ELF-1 (cell line): ENCODE results near the gene RCSD1.
A peak's percentile ranks its signal among the peaks of the same experiment; 100 is the strongest.
"Not testable (repeated sequence)": the region's sequence is repeated elsewhere in the genome, so short reads cannot be mapped to it uniquely, and the experiment has no call there.

Experiments used
- DNase-seq: peaks from one replicate; pipeline ENCODE4 v3.0.0-alpha.2; 2016; ENCODE audit warnings: low read depth, low spot score

Gene RCSD1

DNA sequence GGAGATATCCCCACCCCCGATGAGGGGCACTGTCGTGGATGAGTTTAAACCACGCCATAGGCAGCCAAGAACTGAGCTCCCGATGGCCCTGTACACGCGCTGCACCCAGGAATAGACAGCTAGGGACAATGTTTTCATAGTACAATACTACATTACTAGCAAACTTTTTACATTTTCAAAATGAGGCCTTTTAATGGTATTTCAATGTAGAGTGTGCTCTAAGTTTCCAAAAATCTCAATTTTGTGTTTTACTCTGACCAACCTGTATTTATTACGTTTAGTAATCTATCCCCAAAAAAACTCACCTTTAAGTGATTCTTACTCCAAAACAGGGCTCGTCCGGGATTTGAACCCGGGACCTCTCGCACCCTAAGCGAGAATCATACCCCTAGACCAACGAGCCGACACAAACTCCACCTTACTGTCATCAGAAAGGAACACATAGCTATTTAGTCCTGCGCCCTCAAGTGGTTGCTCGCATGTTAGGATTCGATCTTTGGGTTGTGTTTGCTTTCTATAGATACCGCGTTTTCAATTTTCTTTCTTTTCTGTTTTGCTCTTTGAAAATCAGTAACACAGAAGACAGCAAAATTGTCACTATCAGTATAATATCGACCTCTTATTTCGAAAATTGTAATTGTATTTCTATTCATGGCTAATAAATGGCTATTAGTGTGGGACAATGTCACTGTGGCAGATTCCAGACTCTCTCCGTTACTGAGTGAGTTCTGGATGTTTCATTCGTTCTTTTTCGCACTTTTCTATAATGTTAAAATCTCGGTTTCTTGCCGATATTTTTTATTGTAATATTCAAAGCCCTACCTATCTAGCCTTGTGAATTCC is 85.3 kb downstream of the RCSD1 start:
- peak; percentile 93 for DNase-seq

DNA sequence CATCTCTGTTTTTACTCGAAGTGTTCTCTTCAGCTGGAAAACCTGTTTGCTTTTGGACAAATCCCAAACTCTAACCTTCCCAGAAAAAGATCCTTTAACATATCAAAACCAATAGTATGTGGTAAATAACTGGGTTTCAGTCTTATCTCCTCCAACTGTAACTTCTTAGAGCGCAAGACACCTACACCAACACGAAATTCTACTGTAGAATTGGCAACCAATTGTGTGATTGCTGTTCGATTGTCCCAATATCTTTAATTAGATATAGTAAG is 85.9 kb downstream of the RCSD1 start:
- DNase-seq = no peak

DNA sequence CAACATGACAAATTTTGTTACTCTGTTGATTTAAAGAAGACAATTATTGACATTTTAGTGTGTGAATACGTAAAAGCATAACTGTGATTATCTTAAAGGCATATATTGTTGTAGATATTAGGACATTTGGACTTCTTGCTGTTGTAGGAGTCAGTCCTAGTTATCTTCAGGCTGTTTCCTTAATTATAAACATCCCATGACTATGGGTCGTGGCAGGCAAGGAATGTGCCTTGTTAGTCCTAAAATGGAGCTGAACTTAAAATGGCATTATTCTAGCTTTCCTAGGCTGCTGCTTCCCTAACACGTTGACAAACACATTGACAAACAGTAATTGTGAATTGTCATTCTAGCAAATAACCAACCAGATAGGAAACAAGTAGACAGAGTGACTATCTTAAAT is 87.3 kb downstream of the RCSD1 start:
- no peak for DNase-seq

DNA sequence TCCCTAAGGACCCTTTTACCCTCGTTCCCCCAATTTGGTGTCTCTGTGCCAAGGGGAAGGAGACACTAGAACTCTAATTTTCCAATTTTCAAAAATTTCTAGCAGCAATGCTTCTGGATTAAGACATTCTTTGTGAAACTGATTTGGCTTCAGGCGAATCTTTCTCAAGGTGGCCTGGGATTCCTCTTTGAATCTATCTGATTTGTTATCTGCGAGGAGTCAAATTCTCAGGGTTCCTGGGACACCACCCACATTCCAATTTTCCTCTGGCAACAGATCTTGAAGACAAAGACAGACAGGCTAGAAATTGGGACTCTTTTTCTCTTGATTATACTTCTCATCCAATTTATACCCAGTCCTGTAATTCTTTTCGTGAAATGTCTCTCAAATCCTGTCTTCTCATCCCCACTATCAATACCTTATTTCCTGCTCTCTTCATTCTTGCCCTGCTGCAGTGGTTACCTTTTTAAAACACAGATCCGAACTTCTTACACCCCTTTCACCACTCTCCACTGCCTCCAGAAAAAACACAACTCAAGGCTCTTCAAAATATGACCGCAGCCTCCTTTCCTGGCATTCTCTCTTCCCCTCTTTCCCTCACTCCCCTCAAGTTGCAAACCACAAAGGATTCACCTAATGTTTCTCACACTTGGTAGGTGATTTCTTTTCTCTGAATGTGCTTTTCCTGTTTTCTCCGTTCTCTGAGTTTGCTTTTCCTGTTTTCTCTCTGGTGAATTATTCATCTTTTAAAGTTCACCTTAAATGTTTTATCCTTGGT is 89.1 kb downstream of the RCSD1 start:
- peak; percentile 65 for DNase-seq

DNA sequence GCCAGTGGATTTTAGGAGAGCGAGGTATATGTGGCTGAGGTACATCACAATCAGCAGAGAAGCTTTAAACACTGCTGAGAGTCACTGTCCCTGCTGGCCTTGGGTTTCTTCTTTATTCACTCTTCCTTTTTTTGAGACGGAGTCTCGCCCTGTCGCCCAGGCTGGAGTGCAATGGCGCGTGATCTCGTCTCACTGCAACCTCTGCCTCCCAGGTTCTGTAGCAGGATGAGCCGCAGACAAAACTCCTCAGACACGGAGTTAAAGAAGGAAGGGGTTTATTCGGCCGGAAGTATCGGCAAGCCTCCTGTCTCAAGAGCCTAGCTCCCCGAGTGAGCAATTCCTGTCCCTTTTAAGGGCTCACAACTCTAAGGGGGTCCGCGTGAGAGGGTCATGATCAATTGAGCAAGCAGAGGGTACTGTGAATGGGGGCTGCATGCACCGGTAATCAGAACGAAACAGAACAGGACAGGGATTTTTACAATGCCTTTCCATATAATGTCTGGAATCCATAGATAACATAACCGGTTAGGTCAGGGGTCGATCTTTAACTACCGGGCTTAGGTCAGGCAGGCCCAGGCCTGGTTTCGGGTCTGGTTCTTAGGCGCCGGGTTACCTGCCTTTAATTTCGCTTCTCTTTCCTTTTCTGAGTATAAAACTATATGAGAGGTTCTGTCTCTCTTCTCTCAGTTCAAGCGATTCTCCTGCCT is 89.8 kb downstream of the RCSD1 start:
- DNase-seq = peak; percentile 59

DNA sequence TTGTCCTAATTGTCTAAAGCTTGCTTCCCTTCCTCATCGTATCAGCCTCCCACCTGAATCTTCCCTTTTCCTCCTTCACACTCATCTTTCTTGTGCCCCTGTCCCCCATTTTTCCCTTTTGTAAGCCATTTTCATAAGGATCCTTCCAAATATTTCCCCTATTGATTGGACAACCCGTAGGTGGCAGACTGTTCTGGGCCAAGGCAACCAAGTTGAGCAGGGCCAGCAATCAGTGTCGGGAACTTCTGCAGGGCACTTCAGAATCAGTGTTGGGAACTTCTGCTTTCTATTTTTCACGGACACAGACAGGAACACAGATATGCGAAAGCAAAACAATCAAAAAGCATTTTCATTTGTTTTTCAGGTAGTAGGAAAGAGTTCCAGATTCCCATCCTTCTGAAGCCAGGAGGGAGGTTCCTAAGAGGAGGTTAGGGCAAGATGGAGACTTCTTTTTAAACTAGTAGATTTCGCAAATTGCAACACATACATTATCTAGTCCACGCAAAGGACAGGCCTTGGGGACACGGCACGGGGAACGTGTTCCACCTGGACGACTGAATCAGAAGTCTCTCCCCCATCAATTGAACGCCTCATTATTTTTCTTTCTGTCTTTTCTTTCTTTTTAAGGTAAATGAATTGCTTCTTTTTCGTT is 91.1 kb downstream of the RCSD1 start:
- peak; percentile 48 for DNase-seq

DNA sequence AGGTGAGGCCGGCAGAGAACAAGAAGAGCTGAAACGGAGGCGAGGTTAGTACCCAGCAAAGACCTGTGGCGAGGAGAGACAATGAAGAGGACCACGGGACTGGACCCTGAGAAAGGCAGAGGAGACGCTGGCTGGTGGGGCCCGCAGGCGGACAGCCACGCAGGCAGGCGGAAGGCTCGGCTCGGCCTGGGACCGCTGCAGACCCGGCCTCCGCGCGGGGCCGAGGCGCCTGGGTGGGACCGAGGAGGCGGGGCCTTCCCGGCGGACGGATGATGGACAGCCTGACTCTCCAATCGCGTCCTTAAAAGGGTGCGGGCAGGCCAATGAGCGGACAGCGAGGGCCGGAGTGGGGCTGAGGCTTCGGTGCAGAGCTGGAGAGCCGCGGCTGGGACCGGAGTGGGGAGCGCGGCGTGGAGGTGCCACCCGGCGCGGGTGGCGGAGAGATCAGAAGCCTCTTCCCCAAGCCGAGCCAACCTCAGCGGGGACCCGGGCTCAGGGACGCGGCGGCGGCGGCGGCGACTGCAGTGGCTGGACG is 91.7 kb downstream of the RCSD1 start, which contains the start of gene MPZL1:
Gene MPZL1, plus strand, starts transcription at position 366 of the 535 bp plus-strand sequence. CDS start 170 bp downstream, outside the sequence.
- DNase-seq = peak; percentile 98

DNA sequence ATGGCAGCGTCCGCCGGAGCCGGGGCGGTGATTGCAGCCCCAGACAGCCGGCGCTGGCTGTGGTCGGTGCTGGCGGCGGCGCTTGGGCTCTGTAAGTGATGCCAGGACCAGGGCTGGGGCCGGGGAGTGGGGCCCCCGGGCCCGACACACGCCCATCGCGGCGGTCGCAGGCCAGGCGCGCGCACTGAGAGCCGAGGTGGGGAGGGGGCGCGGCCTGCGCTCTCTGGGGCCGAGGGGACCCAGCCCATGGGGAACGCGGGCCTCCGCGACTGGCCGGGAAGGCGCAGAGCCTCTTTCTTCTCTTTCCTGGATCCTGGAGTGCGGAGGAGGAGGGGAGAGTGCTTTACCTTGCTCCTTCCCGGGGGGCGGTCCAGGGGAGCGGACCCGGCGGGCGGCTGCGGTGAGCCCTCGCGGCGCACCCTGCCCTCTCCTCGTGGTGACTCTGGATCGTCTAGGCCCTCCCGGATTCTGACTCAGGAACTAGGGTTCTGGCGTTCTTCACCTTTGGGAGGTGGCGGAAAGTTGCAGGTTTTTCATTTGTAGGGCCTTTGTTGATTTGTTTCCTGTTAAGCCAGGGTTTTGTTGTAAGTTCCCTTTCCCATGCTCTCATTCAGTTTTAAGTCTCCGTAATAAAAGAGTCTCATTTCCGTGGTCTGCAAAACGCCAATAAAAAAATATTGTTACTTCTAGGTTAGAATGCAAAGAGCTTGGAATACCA is 92.3 kb downstream of the RCSD1 start:
- DNase-seq = no peak

DNA sequence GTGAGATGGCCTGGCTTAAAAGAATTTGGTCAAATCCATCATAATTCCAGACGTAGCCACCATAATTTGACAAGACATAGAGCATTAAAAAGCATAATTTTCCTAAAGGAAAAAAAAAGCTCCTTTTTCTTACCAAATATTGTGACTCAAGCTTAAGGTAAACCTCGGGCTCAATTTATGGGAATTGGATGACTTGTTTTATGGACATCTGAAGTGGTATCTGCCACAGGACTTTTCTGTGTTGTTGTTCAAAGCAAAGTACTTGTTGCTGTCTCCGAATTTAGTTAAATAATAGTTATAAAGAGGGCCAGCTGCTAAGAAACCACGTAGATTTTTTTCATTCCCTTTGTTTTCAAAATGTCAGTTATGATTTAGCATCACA is 92.8 kb downstream of the RCSD1 start:
- no peak for DNase-seq

DNA sequence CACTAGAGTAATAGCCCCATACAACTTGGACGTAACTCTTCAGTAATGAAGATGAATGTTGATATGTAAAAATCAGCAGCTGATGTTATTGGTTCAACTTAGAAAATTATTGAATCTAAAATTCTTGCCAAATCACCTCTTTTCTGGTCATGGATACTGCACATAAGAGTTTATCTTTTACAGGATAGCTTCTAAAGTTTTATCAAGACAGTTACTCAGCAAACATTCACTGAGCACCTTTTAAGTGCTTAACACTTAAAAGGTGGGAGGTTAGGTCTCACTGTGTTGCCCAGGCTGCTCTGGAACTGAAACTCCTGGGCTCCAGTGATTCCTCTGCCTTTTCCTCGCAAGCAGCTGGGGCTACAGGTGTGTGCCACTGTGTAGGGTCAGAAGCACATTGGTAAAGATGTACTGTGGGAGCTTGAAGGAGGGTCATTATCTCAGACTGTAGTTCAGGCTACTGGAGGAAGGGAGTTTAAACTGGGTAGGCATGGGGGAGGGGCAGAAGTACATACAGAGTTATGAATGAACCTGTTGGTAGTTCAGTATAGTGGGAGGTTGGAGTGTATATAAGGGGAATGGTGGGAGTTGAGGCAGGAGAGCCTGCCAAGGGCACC is 93.8 kb downstream of the RCSD1 start:
- DNase-seq = peak; percentile 17

DNA sequence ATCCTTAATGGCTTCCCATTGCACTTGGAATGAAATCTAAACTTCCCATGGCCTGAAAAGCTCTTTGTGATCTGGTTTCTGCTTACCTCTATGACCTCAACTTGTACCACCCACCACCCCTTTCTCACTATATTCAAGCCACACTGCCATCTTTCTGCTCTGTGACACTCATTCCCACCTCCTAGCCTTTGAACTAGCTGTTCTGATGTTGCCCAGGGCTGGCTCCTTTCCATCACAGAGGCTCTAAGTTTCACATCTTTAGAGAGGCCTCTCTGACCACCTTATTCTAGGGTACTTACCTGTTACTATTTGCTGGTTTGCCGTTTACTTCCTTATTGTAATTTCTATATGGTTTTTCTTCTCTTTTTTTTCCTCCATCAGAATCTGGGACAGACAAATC is 96.0 kb downstream of the RCSD1 start:
- DNase-seq = peak; percentile 30

DNA sequence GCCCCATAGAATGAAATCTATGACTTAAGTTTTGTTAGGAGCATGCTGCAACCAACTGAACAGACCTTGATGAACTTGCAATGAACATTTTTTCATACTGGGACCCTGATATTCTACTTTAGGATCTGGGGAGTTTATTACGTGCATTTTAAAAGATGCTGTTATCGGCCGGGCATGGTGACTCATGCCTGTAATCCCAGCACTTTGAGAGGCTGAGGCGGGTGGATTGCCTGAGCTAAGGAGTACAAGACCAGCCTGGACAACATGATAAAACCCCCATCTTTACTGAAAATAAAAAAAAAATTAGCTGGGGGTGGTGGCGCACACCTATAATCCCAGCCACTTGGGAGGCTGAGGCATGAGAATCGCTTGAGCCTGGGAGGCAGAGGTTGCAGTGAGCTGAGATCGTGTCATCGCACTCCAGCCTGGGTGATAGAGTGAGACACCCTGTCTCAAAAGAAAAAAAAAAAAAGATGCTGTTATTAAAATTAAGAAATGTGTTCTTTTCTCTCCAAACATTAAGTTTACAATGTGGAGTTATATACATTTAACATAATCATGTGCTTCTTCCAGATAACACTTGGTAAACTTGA is 98.9 kb downstream of the RCSD1 start:
- DNase-seq = no peak

DNA sequence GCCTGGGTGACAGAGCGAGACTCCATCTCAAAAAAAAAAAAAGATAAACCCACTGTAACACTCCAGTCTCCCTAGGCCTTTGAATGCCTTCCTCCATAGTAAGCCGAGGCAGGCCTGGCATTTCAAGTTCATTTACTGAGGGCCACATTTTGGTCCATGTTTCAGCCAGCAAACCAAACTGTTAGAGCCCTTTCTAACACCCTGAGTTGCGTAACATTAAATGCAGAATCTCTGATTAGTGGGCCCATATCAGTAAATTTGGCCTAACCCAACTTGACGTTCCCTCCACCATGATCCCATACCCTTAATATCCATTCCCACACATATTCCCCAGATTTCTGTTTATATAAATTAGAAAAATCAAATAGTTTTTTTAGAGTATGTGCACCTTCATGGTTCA is 104.2 kb downstream of the RCSD1 start:
- no peak for DNase-seq

DNA sequence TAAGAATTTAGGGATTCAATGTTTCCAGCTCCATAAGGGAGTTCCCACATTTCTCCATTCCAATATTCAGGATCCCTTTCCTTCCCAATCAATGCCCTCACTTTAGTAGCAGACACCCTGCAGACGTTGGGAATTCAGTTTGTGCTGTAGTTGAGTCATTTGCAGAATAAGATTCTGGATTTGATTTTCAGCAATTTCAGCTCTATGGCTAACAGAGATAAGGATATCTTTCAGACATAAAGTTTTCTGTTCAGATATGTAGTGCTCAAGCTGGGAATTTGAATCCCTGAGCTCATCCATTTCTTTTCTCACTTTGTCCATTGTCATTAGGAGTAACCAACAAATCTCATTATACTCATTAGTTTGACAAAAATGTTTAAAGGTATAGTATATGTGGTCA is 104.8 kb downstream of the RCSD1 start:
- DNase-seq = no peak

DNA sequence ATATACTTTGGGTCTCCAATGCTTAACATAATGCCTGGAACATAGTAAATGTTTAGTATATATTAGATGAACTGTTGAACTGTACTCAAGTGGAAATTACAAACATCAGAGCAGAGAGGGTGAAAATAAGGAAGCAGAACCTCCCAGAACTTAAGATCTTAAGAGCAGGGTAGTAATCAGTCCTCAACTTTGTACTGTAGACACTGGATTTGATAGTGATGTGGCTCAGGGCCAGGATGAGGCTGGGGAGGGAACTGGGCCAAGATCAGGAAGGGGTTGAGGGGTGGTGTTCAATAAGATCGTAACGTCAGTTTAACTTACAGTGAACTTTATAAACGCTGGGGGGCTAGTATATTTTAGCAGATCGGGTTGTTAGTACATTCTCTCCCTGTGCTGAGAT is 107.1 kb downstream of the RCSD1 start:
- no peak for DNase-seq

DNA sequence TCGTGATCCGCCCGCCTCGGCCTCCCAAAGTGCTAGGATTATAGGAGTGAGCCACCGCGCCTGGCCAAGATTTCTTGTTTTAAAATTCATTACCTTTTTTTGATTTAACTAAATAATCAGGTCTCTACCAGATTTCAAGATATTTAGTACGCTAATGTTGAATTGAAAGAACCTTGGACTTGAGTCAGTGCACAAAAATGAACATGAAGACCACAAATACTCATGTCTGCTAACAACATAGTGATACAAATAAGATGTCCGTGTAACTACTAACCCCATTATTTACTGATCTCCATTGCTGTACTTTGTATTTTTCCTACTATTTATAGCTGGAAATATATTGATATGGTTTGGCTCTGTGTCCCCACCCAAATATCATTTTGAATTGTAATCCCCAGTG is 108.1 kb downstream of the RCSD1 start:
- DNase-seq = no peak

DNA sequence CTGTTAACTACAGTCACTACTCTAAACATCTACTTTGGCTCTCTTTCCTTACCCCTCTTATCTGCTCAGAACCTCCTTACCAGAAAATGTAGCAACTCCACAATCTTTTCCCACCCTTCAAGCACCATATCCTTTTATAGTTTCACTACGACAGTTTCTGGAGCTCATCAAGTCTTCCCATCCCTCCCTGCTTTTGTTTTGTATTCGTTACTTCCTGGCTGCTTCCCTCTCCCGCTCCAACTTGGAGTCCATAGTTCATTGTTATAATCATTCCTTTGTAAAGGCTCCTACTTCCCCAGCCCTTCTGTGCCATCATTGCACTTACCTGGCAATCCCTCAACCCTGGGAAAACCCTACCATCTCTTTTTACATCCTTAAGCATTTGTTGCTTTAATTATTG is 109.7 kb downstream of the RCSD1 start:
- DNase-seq = no peak

DNA sequence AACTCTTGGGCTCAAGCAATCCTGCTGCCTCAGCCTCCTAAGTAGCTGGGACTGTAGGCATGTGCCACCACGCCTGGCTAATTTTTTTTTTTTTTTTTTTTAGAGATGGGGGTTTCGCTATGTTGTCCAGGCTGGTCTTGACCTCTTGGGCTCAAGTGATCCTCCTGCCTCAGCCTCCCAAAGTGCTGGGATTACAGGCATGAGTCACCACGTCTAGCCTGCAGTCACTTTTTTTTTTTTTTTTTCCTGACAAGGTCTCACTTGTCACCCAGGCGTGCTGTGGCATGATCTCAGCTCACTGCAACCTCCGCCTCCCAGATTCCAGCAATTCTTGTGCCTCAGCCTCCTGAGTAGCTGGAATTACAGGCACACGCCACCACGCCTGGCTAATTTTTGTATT is 111.1 kb downstream of the RCSD1 start:
- DNase-seq = peak; percentile 39

DNA sequence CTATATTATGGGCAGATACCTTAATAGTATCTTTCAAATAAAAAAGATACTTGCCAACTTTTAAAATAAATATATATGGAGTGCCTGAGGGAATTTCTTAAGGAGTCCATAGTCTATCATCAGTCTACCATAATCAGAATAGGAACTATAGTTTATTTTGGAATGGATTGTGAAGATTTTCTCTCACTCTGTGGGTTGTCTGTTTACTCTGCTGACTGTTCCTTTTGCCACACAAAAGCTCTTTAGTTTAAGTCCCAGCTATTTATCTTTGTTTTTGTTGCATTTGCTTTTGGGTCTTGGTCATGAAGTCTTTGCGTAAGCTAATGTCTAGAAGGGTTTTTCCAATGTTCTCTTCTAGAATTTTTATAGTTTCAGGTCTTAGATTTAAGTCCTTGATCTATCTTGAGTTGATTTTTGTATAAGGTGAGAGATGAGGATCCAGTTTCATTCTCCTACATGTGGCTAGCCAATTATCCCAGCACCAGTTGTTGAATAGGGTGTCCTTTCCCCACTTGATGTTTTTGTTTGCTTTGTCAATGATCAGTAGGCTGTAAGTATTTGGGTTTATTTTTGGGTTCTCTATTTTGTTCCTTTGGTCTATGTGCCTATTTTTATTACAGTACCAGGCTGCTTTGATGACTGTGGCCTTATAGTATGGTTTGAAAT is 112.5 kb downstream of the RCSD1 start:
- DNase-seq = not testable (repeated sequence)

DNA sequence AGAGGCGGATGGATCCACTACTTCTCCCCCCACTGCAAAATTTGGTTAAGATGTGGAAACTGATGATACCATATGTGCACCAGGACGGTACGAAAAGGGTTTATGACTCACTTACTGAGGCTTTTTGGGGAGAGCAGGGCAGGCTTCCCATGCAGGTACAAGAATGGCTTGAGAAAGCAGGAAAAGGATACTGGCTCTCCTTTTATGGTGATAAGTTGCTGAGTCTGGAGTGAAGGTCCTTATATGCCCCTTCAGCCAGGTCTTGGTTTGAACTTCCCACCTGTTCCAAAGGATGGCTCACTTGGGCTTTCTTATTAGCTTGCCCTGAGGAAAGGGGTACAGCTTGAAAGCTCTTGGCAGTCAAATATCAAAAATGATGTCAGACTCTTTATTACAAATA is 114.9 kb downstream of the RCSD1 start:
- no peak for DNase-seq
